H9 (cell line): ENCODE measurements around the gene VTN. TPM values are rescaled to one million over a fixed set of nuclear protein-coding genes. Genes with fewer than 3 reads are reported as not detected.

Source experiments
- DNase-seq: peaks from one replicate; pipeline ENCODE4 v3.0.0-alpha.2; 2017
- H2AFZ ChIP-seq: one replicate; pipeline ENCODE4 v1.6.1; 2013; ENCODE audit warnings: mild to moderate bottlenecking, low read length, control low read depth, moderate library complexity
- H2AK5ac ChIP-seq: 2 replicates; pipeline ENCODE4 v1.6.1; 2013; ENCODE audit warnings: low read length, control low read depth, mixed read lengths; ENCODE audit not compliant: insufficient read length
- H2BK120ac ChIP-seq: one replicate; pipeline ENCODE4 v1.6.1; 2013; ENCODE audit warnings: low read depth, mild to moderate bottlenecking, low read length, control low read depth, inconsistent platforms; ENCODE audit not compliant: poor library complexity, severe bottlenecking
- H2BK12ac ChIP-seq: 2 replicates; pipeline ENCODE4 v1.6.1; 2013; ENCODE audit warnings: low read length, control low read depth, mixed read lengths, low read depth; ENCODE audit not compliant: insufficient read length
- H2BK15ac ChIP-seq: 2 replicates; pipeline ENCODE4 v1.6.1; 2013; ENCODE audit warnings: low read depth, low read length, control low read depth
- H2BK20ac ChIP-seq: one replicate; pipeline ENCODE4 v1.6.1; 2013; ENCODE audit warnings: low read depth, mild to moderate bottlenecking, low read length, control low read depth, inconsistent platforms; ENCODE audit not compliant: poor library complexity, severe bottlenecking
- H2BK5ac ChIP-seq: 2 replicates; pipeline ENCODE4 v1.6.1; 2013; ENCODE audit warnings: low read length, control low read depth, mixed read lengths; ENCODE audit not compliant: insufficient read length
- H3K14ac ChIP-seq: 2 replicates; pipeline ENCODE4 v1.6.1; 2013; ENCODE audit warnings: low read length, control low read depth; ENCODE audit not compliant: insufficient read depth
- H3K18ac ChIP-seq: 2 replicates; pipeline ENCODE4 v1.6.1; 2013; ENCODE audit warnings: low read depth, mild to moderate bottlenecking, mixed read lengths, low read length, control low read depth; ENCODE audit not compliant: insufficient read length
- H3K23ac ChIP-seq: 2 replicates; pipeline ENCODE4 v1.6.1; 2013; ENCODE audit warnings: low read length, control low read depth, mixed read lengths, low read depth; ENCODE audit not compliant: insufficient read length
- H3K23me2 ChIP-seq: 2 replicates; pipeline ENCODE4 v1.6.1; 2013; ENCODE audit warnings: low read depth, mild to moderate bottlenecking, mixed read lengths, low read length, control low read depth; ENCODE audit not compliant: insufficient read length, poor library complexity, severe bottlenecking
- H3K27ac ChIP-seq: 2 replicates; pipeline ENCODE4 v1.5.1; 2013; ENCODE audit warnings: low read length, control low read depth, mixed read lengths, low read depth; ENCODE audit not compliant: insufficient read length
- H3K27me3 ChIP-seq: 2 replicates; pipeline ENCODE4 v1.6.1; 2013; ENCODE audit warnings: low read length, control low read depth, inconsistent platforms; ENCODE audit not compliant: insufficient read depth
- H3K4ac ChIP-seq: 2 replicates; pipeline ENCODE4 v1.6.1; 2013; ENCODE audit warnings: low read depth, mild to moderate bottlenecking, control low read depth, inconsistent platforms, low read length, moderate library complexity
- H3K4me1 ChIP-seq: 2 replicates; pipeline ENCODE4 v1.6.1; 2013; ENCODE audit warnings: low read length, control low read depth, inconsistent platforms; ENCODE audit not compliant: insufficient read depth
- H3K4me2 ChIP-seq: 2 replicates; pipeline ENCODE4 v1.6.1; 2013; ENCODE audit warnings: low read length, control low read depth, mixed read lengths; ENCODE audit not compliant: insufficient read length, insufficient read depth
- H3K56ac ChIP-seq: 2 replicates; pipeline ENCODE4 v1.6.1; 2013; ENCODE audit warnings: low read depth, mild to moderate bottlenecking, mixed read lengths, low read length, control low read depth; ENCODE audit not compliant: insufficient read length
- H3K79me1 ChIP-seq: 2 replicates; pipeline ENCODE4 v1.6.1; 2013; ENCODE audit warnings: low read depth, mild to moderate bottlenecking, moderate library complexity, low read length, control low read depth, inconsistent platforms; ENCODE audit not compliant: insufficient read depth, poor library complexity, severe bottlenecking
- H3K79me2 ChIP-seq: 2 replicates; pipeline ENCODE4 v1.6.1; 2013; ENCODE audit warnings: low read length, control low read depth, inconsistent platforms; ENCODE audit not compliant: insufficient read depth
- H3K9ac ChIP-seq: 2 replicates; pipeline ENCODE4 v1.6.1; 2013; ENCODE audit warnings: low read length, control low read depth, mixed read lengths; ENCODE audit not compliant: insufficient read length; ENCODE audit errors: extremely low read depth
- H3K9me3 ChIP-seq: one replicate; pipeline ENCODE4 v1.6.1; 2013; ENCODE audit warnings: low read depth, low read length, inconsistent platforms; ENCODE audit not compliant: control insufficient read depth
- H3T11ph ChIP-seq: one replicate; pipeline ENCODE4 v1.6.1; 2013; ENCODE audit warnings: mild to moderate bottlenecking, low read length, control low read depth, inconsistent platforms
- H4K20me1 ChIP-seq: one replicate; pipeline ENCODE4 v1.6.1; 2013; ENCODE audit not compliant: control insufficient read depth, insufficient read length, insufficient read depth
- H4K5ac ChIP-seq: 2 replicates; pipeline ENCODE4 v1.6.1; 2013; ENCODE audit warnings: low read depth, mild to moderate bottlenecking, mixed read lengths, low read length, control low read depth; ENCODE audit not compliant: insufficient read length
- H4K8ac ChIP-seq: replicated peaks from 2 replicates; pipeline ENCODE4 v1.6.1; 2013; ENCODE audit warnings: low read length, control low read depth, mixed read lengths, low read depth; ENCODE audit not compliant: insufficient read length
- H4K91ac ChIP-seq: 2 replicates; pipeline ENCODE4 v1.6.1; 2013; ENCODE audit warnings: low read depth, mild to moderate bottlenecking, moderate library complexity, mixed read lengths, low read length, control low read depth; ENCODE audit not compliant: insufficient read length
- H3K27ac Mint-ChIP-seq, 3 experiments: 2 replicates in 2 of 3; 3 replicates in 1 of 3; pipeline ENCODE4 v1.8.0; 2020 to 2021; ENCODE audit warnings: mixed read lengths in 3 of 3, mild to moderate bottlenecking in 1 of 3, moderate library complexity in 1 of 3
- H3K27me3 Mint-ChIP-seq: 2 replicates; pipeline ENCODE4 v1.8.0; 2021; ENCODE audit warnings: low read depth, mild to moderate bottlenecking, moderate library complexity, mixed read lengths
- H3K36me3 Mint-ChIP-seq, 3 experiments: 2 replicates in 2 of 3; 3 replicates in 1 of 3; pipeline ENCODE4 v1.8.0; 2020 to 2021; ENCODE audit warnings: low read depth in 3 of 3, mixed read lengths in 3 of 3; ENCODE audit not compliant: insufficient read depth in 1 of 3
- H3K4me1 Mint-ChIP-seq, 2 experiments: 2 replicates each; pipeline ENCODE4 v1.8.0; 2020; ENCODE audit warnings: mixed read lengths in 2 of 2
- H3K4me3 Mint-ChIP-seq, 2 experiments: 2 replicates in 1 of 2; 3 replicates in 1 of 2; pipeline ENCODE4 v1.8.0; 2020 to 2021; ENCODE audit warnings: mild to moderate bottlenecking in 2 of 2, mixed read lengths in 2 of 2, moderate library complexity in 1 of 2
- H3K9me3 Mint-ChIP-seq, 2 experiments: 2 replicates in 1 of 2; 3 replicates in 1 of 2; pipeline ENCODE4 v1.8.0; 2020; ENCODE audit warnings: mild to moderate bottlenecking in 2 of 2, mixed read lengths in 2 of 2, moderate library complexity in 1 of 2
- WGBS: extraction: QIAGEN DNeasy Blood & Tissue Kit; methylation state at CpG from one replicate; pipeline ENCODE4 v1.1.7; 2013; ENCODE audit warnings: missing lambda C conversion rate, low lambda C conversion rate, mixed read lengths; ENCODE audit not compliant: insufficient read length; ENCODE audit errors: extremely low coverage; 5-methylcytosine and 5-hydroxymethylcytosine counted together
- total RNA-seq: library from RNA; stranded (reverse); gene quantifications from 2 replicates; pipeline ENCODE4 v1.2.1, GENCODE V29; 2021
- TF ChIP-seq, protein P1 (sequence below): fragments of 200-600 bp; sonication (generic); conservative IDR thresholded peaks from 3 replicates; pipeline ENCODE4 v1.8.0; 2021; ENCODE audit warnings: antibody characterized with exemption, mild to moderate bottlenecking

Gene VTN
- total RNA-seq, 1 experiment from 2014 or later, result not detected

DNA sequence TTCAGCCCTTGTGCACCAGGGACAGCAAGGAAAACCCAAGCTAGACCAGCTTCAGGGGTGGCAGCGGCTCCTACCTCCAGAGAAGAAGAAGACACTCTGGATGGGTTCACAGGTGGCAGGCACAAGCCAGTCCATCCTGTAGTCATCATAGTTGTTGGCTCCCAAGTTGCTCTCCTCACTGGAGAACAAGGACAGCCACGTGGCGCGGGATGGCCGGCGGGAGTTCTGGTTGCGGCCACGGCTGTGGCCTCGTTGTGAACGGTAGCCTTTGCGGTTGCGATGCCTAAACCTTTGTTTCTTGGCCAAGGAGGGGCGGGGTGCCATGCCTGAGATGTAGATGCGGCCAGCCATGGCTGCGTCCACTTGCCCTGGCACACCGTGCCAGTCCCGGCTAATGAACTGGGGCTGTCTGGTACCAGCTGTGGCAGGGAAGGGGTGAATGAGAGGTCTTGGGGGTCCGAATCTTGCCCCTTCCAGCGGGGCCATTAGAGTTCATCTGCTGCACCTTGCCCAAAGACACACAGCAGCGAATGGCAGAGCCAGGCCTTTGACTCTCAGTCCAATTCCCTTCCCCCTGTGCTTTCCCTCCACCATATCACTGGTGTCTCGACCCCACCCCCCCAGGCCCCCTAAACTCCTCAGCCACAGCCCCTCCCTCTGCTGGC is 2.3 kb downstream of the VTN start:
- Histone ChIP-seq H2BK20ac (no peak overlapping the region), H3T11ph (no peak overlapping the region), H3K9me3 (no peaks in the 10 kb centered on the region), H4K20me1 (peaks cover 2% of the 10 kb centered on the region), H4K91ac (no peak overlapping the region), H2BK120ac (no peak overlapping the region), H3K56ac (no peak overlapping the region), H3K27ac (no peak overlapping the region), H4K5ac (no peak overlapping the region), H3K14ac (no peak overlapping the region), H4K8ac (no peak overlapping the region), H2BK12ac (no peak overlapping the region), H2AK5ac (no peak overlapping the region), H3K4ac (no peak overlapping the region), H2BK15ac (no peak overlapping the region), H2AFZ (no peak overlapping the region), H3K79me1 (no peaks in the 10 kb centered on the region), H3K27me3 (peaks cover 5% of the 10 kb centered on the region; the same call in 1 of the 2 replicates), H3K4me1 (peaks cover 2% of the 10 kb centered on the region; the same call in 1 of the 2 replicates), H3K4me2 (no peak overlapping the region), H3K23me2 (peaks cover 10% of the 10 kb centered on the region), H3K9ac (no peak overlapping the region), H3K79me2 (no peaks in the 10 kb centered on the region), H2BK5ac (no peak overlapping the region), H3K23ac (no peak overlapping the region), H3K18ac (no peak overlapping the region)
- Mint-ChIP-seq H3K9me3 (no peaks in the 10 kb centered on the region; a peak in 1 of 5 replicates), H3K27ac (no peak overlapping the region), H3K36me3 (peaks cover 0 to 5% (median 0%) of the 10 kb centered on the region in 3 experiments; a peak in 2 of 7 replicates), H3K27me3 (peaks cover 9% of the 10 kb centered on the region), H3K4me3 (no peak overlapping the region), H3K4me1 (peaks cover 14 to 19% of the 10 kb centered on the region in 2 experiments)
- TF ChIP-seq, protein P1, sequence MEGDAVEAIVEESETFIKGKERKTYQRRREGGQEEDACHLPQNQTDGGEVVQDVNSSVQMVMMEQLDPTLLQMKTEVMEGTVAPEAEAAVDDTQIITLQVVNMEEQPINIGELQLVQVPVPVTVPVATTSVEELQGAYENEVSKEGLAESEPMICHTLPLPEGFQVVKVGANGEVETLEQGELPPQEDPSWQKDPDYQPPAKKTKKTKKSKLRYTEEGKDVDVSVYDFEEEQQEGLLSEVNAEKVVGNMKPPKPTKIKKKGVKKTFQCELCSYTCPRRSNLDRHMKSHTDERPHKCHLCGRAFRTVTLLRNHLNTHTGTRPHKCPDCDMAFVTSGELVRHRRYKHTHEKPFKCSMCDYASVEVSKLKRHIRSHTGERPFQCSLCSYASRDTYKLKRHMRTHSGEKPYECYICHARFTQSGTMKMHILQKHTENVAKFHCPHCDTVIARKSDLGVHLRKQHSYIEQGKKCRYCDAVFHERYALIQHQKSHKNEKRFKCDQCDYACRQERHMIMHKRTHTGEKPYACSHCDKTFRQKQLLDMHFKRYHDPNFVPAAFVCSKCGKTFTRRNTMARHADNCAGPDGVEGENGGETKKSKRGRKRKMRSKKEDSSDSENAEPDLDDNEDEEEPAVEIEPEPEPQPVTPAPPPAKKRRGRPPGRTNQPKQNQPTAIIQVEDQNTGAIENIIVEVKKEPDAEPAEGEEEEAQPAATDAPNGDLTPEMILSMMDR, result no peak
- DNase-seq, result no peak
- WGBS, result no CpG with 5 or more reads among the region's 21 CpGs
